Body of pancreas (tissue), 4 donors: ENCODE measurements around the gene C1QTNF6.
"Not testable (repeated sequence)": the region's sequence is repeated elsewhere in the genome, so short reads cannot be mapped to it uniquely, and the experiment has no call there.

Experiments
- POLR2A ChIP-seq, 3 donors: fragments of 450-650 bp; IDR thresholded peaks; one replicate each; pipeline ENCODE4 v1.6.1; 2016; ENCODE audit warnings: antibody characterized with exemption in 3 of 3, mild to moderate bottlenecking in 2 of 3
- TF ChIP-seq, protein P1 (sequence below), 7 experiments: fragments of 450-650 bp in 4 of 7; fragments of 200-600 bp in 3 of 7; sonication (generic) in 3 of 7; IDR thresholded peaks; one replicate each; pipeline ENCODE4 v1.5.1; 2016 to 2019; ENCODE audit warnings: antibody characterized with exemption in 7 of 7

DNA sequence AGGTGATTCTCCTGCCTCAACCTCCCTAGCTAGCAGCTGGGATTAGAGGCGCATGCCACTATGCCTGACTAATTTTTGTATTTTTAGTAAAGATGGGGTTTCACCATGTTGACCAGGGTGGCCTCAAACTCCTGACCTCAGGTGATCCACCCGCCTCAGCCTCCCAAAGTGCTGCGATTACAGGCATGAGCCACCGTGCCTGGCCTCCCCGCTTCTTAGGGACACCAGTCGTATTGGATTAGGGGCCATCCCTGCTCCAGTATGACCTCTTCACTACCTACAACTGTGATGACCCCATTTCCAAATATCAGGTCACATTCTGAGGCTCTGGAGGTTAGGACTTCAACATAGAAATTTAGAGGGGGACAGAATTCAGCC, 13.4 kb upstream of the C1QTNF6 start:
- TF ChIP-seq, protein P1, sequence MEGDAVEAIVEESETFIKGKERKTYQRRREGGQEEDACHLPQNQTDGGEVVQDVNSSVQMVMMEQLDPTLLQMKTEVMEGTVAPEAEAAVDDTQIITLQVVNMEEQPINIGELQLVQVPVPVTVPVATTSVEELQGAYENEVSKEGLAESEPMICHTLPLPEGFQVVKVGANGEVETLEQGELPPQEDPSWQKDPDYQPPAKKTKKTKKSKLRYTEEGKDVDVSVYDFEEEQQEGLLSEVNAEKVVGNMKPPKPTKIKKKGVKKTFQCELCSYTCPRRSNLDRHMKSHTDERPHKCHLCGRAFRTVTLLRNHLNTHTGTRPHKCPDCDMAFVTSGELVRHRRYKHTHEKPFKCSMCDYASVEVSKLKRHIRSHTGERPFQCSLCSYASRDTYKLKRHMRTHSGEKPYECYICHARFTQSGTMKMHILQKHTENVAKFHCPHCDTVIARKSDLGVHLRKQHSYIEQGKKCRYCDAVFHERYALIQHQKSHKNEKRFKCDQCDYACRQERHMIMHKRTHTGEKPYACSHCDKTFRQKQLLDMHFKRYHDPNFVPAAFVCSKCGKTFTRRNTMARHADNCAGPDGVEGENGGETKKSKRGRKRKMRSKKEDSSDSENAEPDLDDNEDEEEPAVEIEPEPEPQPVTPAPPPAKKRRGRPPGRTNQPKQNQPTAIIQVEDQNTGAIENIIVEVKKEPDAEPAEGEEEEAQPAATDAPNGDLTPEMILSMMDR (IDR thresholded peaks at IDR 0.05), result not testable (repeated sequence)
- TF ChIP-seq POLR2A (IDR thresholded peaks at IDR 0.05), result not testable (repeated sequence)
